Measurements from ENCODE around the gene FAM107A. TPM values are rescaled to one million over a fixed set of nuclear protein-coding genes. Genes with fewer than 3 reads are reported as not detected.

Gene FAM107A
- total RNA-seq, 1 donor: under 0.01 TPM

- no peak for DNase-seq (ENCODE audit: low read depth in 2 of 3, low spot score in 2 of 3)
Observed at GRCh38 chr3:58569287-58570001, 7.7 kb downstream of the FAM107A start.

- DNase-seq (ENCODE audit: low read depth in 2 of 3, low spot score in 2 of 3): peak; percentile 45 to 62 (median 50)
Observed at GRCh38 chr3:58568572-58569286, 8.5 kb downstream of the FAM107A start.

GRCh38 chr3:58567251-58567515 is 10.0 kb downstream of the FAM107A start:
- DNase-seq (ENCODE audit: low read depth in 2 of 3, low spot score in 2 of 3): no peak

GRCh38 chr3:58566398-58567250 is 10.6 kb downstream of the FAM107A start:
- DNase-seq (ENCODE audit: low read depth in 2 of 3, low spot score in 2 of 3): no peak

- DNase-seq (ENCODE audit: low read depth in 2 of 3, low spot score in 2 of 3): no peak
Observed at GRCh38 chr3:58565621-58566397, 11.4 kb downstream of the FAM107A start.

GRCh38 chr3:58564456-58565160 is 12.6 kb downstream of the FAM107A start:
- DNase-seq (ENCODE audit: low read depth in 2 of 3, low spot score in 2 of 3): no peak

- no peak for DNase-seq (ENCODE audit: low read depth in 2 of 3, low spot score in 2 of 3)
Observed at GRCh38 chr3:58564054-58564453, 13.1 kb downstream of the FAM107A start.

- DNase-seq (ENCODE audit: low read depth in 2 of 3, low spot score in 2 of 3): no peak
Observed at GRCh38 chr3:58563386-58564035, 13.7 kb downstream of the FAM107A start.

GRCh38 chr3:58562498-58562897 is 14.7 kb downstream of the FAM107A start:
- no peak for DNase-seq (ENCODE audit: low read depth in 2 of 3, low spot score in 2 of 3)

- DNase-seq (ENCODE audit: low read depth in 2 of 3, low spot score in 2 of 3): no peak
Observed at GRCh38 chr3:58560771-58561311, 16.4 kb downstream of the FAM107A start.

- DNase-seq (ENCODE audit: low read depth in 2 of 3, low spot score in 2 of 3): no peak
Observed at GRCh38 chr3:58559586-58559985, 17.6 kb downstream of the FAM107A start.

GRCh38 chr3:58557491-58557890 is 19.7 kb downstream of the FAM107A start:
- DNase-seq (ENCODE audit: low read depth in 2 of 3, low spot score in 2 of 3): no peak

GRCh38 chr3:58556761-58557221 is 20.4 kb downstream of the FAM107A start:
- DNase-seq (ENCODE audit: low read depth in 2 of 3, low spot score in 2 of 3): no peak

- DNase-seq (ENCODE audit: low read depth in 2 of 3, low spot score in 2 of 3): no peak
Observed at GRCh38 chr3:58556001-58556400, 21.2 kb downstream of the FAM107A start.

- DNase-seq (ENCODE audit: low read depth in 2 of 3, low spot score in 2 of 3): no peak
Observed at GRCh38 chr3:58555203-58555602, 22.0 kb downstream of the FAM107A start.

GRCh38 chr3:58553003-58553402 is 24.2 kb downstream of the FAM107A start:
- no peak for DNase-seq (ENCODE audit: low read depth in 2 of 3, low spot score in 2 of 3)

- no peak for DNase-seq (ENCODE audit: low read depth in 2 of 3, low spot score in 2 of 3)
Observed at GRCh38 chr3:58551636-58552180, 25.5 kb downstream of the FAM107A start.

GRCh38 chr3:58544541-58544940 is 32.6 kb downstream of the FAM107A start:
- DNase-seq (ENCODE audit: low read depth in 2 of 3, low spot score in 2 of 3): no peak

All from hematopoietic multipotent progenitor cell (in vitro differentiated cells).